GM18517 (cell line): ENCODE data around the gene OTOP3.

Experiments used
- ATAC-seq: cut with Tn5 transposase; IDR thresholded peaks from one replicate; pipeline ENCODE4 v1.9.1; 2021; ENCODE audit warnings: mild to moderate bottlenecking, moderate library complexity; ENCODE audit not compliant: unreplicated experiment

OTOP3 gene

GRCh38 chr17:74937064-74938051, 1.7 kb downstream of the OTOP3 start:
- no peak for ATAC-seq

- ATAC-seq, result no peak
These were observed 2.7 kb downstream of the OTOP3 start for GRCh38 chr17:74938194-74938950.

- ATAC-seq, result no peak
These were observed 3.8 kb downstream of the OTOP3 start for GRCh38 chr17:74939534-74939933.

- no peak for ATAC-seq
These were observed 5.5 kb downstream of the OTOP3 start for GRCh38 chr17:74941128-74941725.

- no peak for ATAC-seq
These were observed 8.3 kb downstream of the OTOP3 start for GRCh38 chr17:74943808-74944522.

- ATAC-seq, result no peak
These were observed 9.8 kb downstream of the OTOP3 start for GRCh38 chr17:74945543-74945942.

GRCh38 chr17:74946641-74947040, 10.9 kb downstream of the OTOP3 start:
- no peak for ATAC-seq

GRCh38 chr17:74947041-74947754, 11.5 kb downstream of the OTOP3 start:
- no peak for ATAC-seq

GRCh38 chr17:74949455-74950115, 13.9 kb downstream of the OTOP3 start:
- ATAC-seq, result no peak

GRCh38 chr17:74950207-74950606, 14.5 kb downstream of the OTOP3 start:
- no peak for ATAC-seq

- no peak for ATAC-seq
These were observed 15.4 kb downstream of the OTOP3 start for GRCh38 chr17:74951065-74951464.

- no peak for ATAC-seq
These were observed 16.2 kb downstream of the OTOP3 start for GRCh38 chr17:74951680-74952421.

- no peak for ATAC-seq
These were observed 16.9 kb downstream of the OTOP3 start for GRCh38 chr17:74952431-74953133.

- ATAC-seq, result no peak
These were observed 17.5 kb downstream of the OTOP3 start for GRCh38 chr17:74953134-74953687.

- ATAC-seq, result no peak
These were observed 18.4 kb downstream of the OTOP3 start for GRCh38 chr17:74954115-74954514.

- no peak for ATAC-seq
These were observed 19.1 kb downstream of the OTOP3 start for GRCh38 chr17:74954665-74955421.

GRCh38 chr17:74956093-74956492, 20.4 kb downstream of the OTOP3 start:
- no peak for ATAC-seq
